Prostate gland (tissue), 2 donors: Measurements from ENCODE around the gene PNMA8C. TPM values are rescaled to one million over a fixed set of nuclear protein-coding genes. Genes with fewer than 3 reads are reported as not detected.

Experiments
- DNase-seq: peaks from one replicate; pipeline ENCODE4 v3.0.0-alpha.2; 2019; ENCODE audit warnings: low spot score
- H3K27ac ChIP-seq, 2 donors: fragments of 200-600 bp; sonication (generic); 2 replicates each; pipeline ENCODE4 v1.5.1; 2017 to 2019
- H3K27me3 ChIP-seq: fragments of 200-600 bp; sonication (generic); replicated peaks from 2 replicates; pipeline ENCODE4 v1.5.1; 2019; ENCODE audit not compliant: insufficient read depth
- H3K36me3 ChIP-seq, 2 donors: fragments of 200-600 bp; sonication (generic); 1 replicate in 1 of 2; 2 replicates in 1 of 2; pipeline versions ENCODE4 v1.5.1 to v1.8.1; 2017 to 2019
- H3K4me1 ChIP-seq: fragments of 200-600 bp; sonication (generic); replicated peaks from 2 replicates; pipeline ENCODE4 v1.5.1; 2019
- H3K4me3 ChIP-seq, 2 donors: fragments of 200-600 bp; sonication (generic); 2 replicates each; pipeline ENCODE4 v1.5.1; 2017 to 2019
- H3K9me3 ChIP-seq: fragments of 200-600 bp; sonication (generic); 2 replicates; pipeline ENCODE4 v1.5.1; 2017
- CTCF ChIP-seq, 4 experiments: fragments of 200-600 bp in 2 of 4; fragments of 450-650 bp in 2 of 4; sonication (generic) in 2 of 4; IDR thresholded peaks; 1 replicate in 3 of 4; 2 replicates in 1 of 4; pipeline ENCODE4 v1.5.1; 2016 to 2019; ENCODE audit warnings: antibody characterized with exemption in 4 of 4, mild to moderate bottlenecking in 2 of 4, moderate library complexity in 2 of 4
- POLR2A ChIP-seq: fragments of 450-650 bp; IDR thresholded peaks from one replicate; pipeline ENCODE4 v1.6.1; 2016; ENCODE audit warnings: antibody characterized with exemption, mild to moderate bottlenecking
- POLR2AphosphoS5 ChIP-seq: sonication (generic); formaldehyde crosslinking; IDR thresholded peaks from one replicate; pipeline ENCODE4 v1.6.1; 2017; ENCODE audit warnings: antibody characterized with exemption
- WGBS: methylation state at CpG from one replicate; pipeline ENCODE4 v1.1.5; 2018; 5-methylcytosine and 5-hydroxymethylcytosine counted together
- intact Hi-C: fragments of 100-400 bp; cut with DNase I; formaldehyde crosslinking; loops from one replicate; pipeline ENCODE4 v1.14.2; 2022
- total RNA-seq, 2 donors: library from RNA; depleted of rRNA; stranded (reverse); fragments of >200 nt; gene quantifications; one replicate each; pipeline ENCODE4 v1.1.0, GENCODE V29; 2016

PNMA8C gene
- total RNA-seq, 2 donors from 2014 or later, result 1.6 TPM; not detected in 1

- H3K9me3 ChIP-seq, result no peaks in the 10 kb centered on the region
- no peak for TF ChIP-seq POLR2A
- TF ChIP-seq POLR2AphosphoS5, result no peak
- TF ChIP-seq CTCF (IDR thresholded peaks at IDR 0.05), result no peak
- no peak for DNase-seq
- WGBS, result 35% methylated on average over 5 of the region's 5 CpGs
- H3K4me3 ChIP-seq, result no peak overlapping the region
- no peaks in the 10 kb centered on the region for H3K36me3 ChIP-seq
- intact Hi-C loops, result no loop called here
- H3K27me3 ChIP-seq, result no peaks in the 10 kb centered on the region
- H3K4me1 ChIP-seq, result no peaks in the 10 kb centered on the region
- no peak overlapping the region for H3K27ac ChIP-seq
Observed at GRCh38 chr19:46450737-46451136, 22.0 kb upstream of the PNMA8C start.

GRCh38 chr19:46449228-46449627 is 20.5 kb upstream of the PNMA8C start:
- no peak for TF ChIP-seq CTCF (IDR thresholded peaks at IDR 0.05)
- no peak for TF ChIP-seq POLR2A
- TF ChIP-seq POLR2AphosphoS5, result no peak
- intact Hi-C loops, result no loop called here
- Histone ChIP-seq H3K27ac (no peak overlapping the region), H3K27me3 (no peaks in the 10 kb centered on the region), H3K4me1 (no peaks in the 10 kb centered on the region), H3K36me3 (no peaks in the 10 kb centered on the region), H3K9me3 (no peaks in the 10 kb centered on the region), H3K4me3 (no peak overlapping the region)
- 68% methylated on average over 7 of the region's 7 CpGs for WGBS
- no peak for DNase-seq

- no peak overlapping the region for H3K4me3 ChIP-seq
- no peak overlapping the region for H3K27ac ChIP-seq
- DNase-seq, result no peak
- no peaks in the 10 kb centered on the region for H3K9me3 ChIP-seq
- WGBS, result 75% methylated on average over 10 of the region's 10 CpGs
- H3K27me3 ChIP-seq, result no peaks in the 10 kb centered on the region
- TF ChIP-seq CTCF (IDR thresholded peaks at IDR 0.05), result no peak
- no peak for TF ChIP-seq POLR2AphosphoS5
- TF ChIP-seq POLR2A, result no peak
- no peaks in the 10 kb centered on the region for H3K4me1 ChIP-seq
- no peaks in the 10 kb centered on the region for H3K36me3 ChIP-seq
- intact Hi-C loops, result no loop called here
Observed at GRCh38 chr19:46448601-46449000, 19.9 kb upstream of the PNMA8C start.

- no peak overlapping the region for H3K4me3 ChIP-seq
- 64% methylated on average over 5 of the region's 5 CpGs for WGBS
- H3K9me3 ChIP-seq, result no peaks in the 10 kb centered on the region
- H3K27me3 ChIP-seq, result no peaks in the 10 kb centered on the region
- TF ChIP-seq POLR2A (no peak), POLR2AphosphoS5 (no peak), CTCF (IDR thresholded peaks at IDR 0.05) (no peak)
- no peak overlapping the region for H3K27ac ChIP-seq
- no peaks in the 10 kb centered on the region for H3K36me3 ChIP-seq
- DNase-seq, result no peak
- H3K4me1 ChIP-seq, result peaks cover 4% of the 10 kb centered on the region
- intact Hi-C loops, result no loop called here
Observed at GRCh38 chr19:46447824-46448223, 19.1 kb upstream of the PNMA8C start.

- intact Hi-C loops, result no loop called here
- whole genome bisulfite sequencing, result 56% methylated on average over 3 of the region's 3 CpGs
- Histone ChIP-seq H3K4me3 (no peak overlapping the region), H3K27me3 (no peaks in the 10 kb centered on the region), H3K36me3 (no peaks in the 10 kb centered on the region), H3K9me3 (no peaks in the 10 kb centered on the region), H3K27ac (no peak overlapping the region), H3K4me1 (peaks cover 12% of the 10 kb centered on the region)
- DNase-seq, result no peak
- TF ChIP-seq POLR2AphosphoS5 (no peak), CTCF (IDR thresholded peaks at IDR 0.05) (no peak), POLR2A (no peak)
Observed at GRCh38 chr19:46447006-46447405, 18.3 kb upstream of the PNMA8C start.
